Neuronal stem cell (in vitro differentiated cells): ENCODE measurements around the gene TEX19.

Experiments used
- DNase-seq: peaks from one replicate; pipeline ENCODE4 v3.0.0-alpha.2; 2013; ENCODE audit warnings: low spot score
- H2AFZ ChIP-seq: one replicate; pipeline ENCODE4 v1.6.1; 2013; ENCODE audit warnings: mild to moderate bottlenecking, low read length, inconsistent platforms
- H2AK5ac ChIP-seq: 2 replicates; pipeline ENCODE4 v1.6.1; 2013; ENCODE audit warnings: low read depth, mild to moderate bottlenecking, inconsistent platforms, low read length, moderate library complexity, mixed read lengths
- H2BK120ac ChIP-seq: 2 replicates; pipeline ENCODE4 v1.6.1; 2013; ENCODE audit warnings: low read depth, mild to moderate bottlenecking, inconsistent platforms, low read length, moderate library complexity, mixed read lengths
- H2BK12ac ChIP-seq: one replicate; pipeline ENCODE4 v1.6.1; 2013; ENCODE audit warnings: low read length, inconsistent platforms
- H2BK15ac ChIP-seq: 2 replicates; pipeline ENCODE4 v1.6.1; 2013; ENCODE audit warnings: mild to moderate bottlenecking, low read length, inconsistent platforms, mixed read lengths
- H2BK5ac ChIP-seq: one replicate; pipeline ENCODE4 v1.6.1; 2013; ENCODE audit warnings: inconsistent platforms, mild to moderate bottlenecking, low read length, moderate library complexity
- H3K14ac ChIP-seq: one replicate; pipeline ENCODE4 v1.6.1; 2013; ENCODE audit warnings: low read length, inconsistent platforms
- H3K18ac ChIP-seq: 2 replicates; pipeline ENCODE4 v1.6.1; 2013; ENCODE audit warnings: low read length, inconsistent platforms
- H3K23ac ChIP-seq: 2 replicates; pipeline ENCODE4 v1.6.1; 2013; ENCODE audit warnings: low read depth, mild to moderate bottlenecking, mixed read lengths, low read length, inconsistent platforms; ENCODE audit not compliant: poor library complexity
- H3K27ac ChIP-seq: replicated peaks from 3 replicates; pipeline ENCODE4 v1.5.1; 2013; ENCODE audit warnings: low read length, inconsistent platforms
- H3K27me3 ChIP-seq, 3 experiments: 2 replicates each; pipeline ENCODE4 v1.6.1; 2013; ENCODE audit warnings: low read length in 3 of 3, mild to moderate bottlenecking in 2 of 3, inconsistent platforms in 1 of 3, low read depth in 1 of 3, mixed read lengths in 1 of 3, moderate library complexity in 1 of 3; ENCODE audit not compliant: control insufficient read depth in 3 of 3, insufficient read depth in 3 of 3
- H3K36me3 ChIP-seq, 2 donors: replicated peaks in 1 of 2; 2 replicates each; pipeline ENCODE4 v1.6.1; 2013; ENCODE audit warnings: low read length in 2 of 2; ENCODE audit not compliant: control insufficient read depth in 2 of 2, insufficient read depth in 2 of 2
- H3K4ac ChIP-seq: 2 replicates; pipeline ENCODE4 v1.6.1; 2013; ENCODE audit warnings: inconsistent platforms, mild to moderate bottlenecking, low read length, moderate library complexity
- H3K4me1 ChIP-seq, 2 donors: 1 replicate in 1 of 2; 2 replicates in 1 of 2; pipeline ENCODE4 v1.6.1; 2013; ENCODE audit warnings: low read length in 2 of 2, low read depth in 1 of 2; ENCODE audit not compliant: control insufficient read depth in 2 of 2, insufficient read depth in 1 of 2
- H3K4me2 ChIP-seq: one replicate; pipeline ENCODE4 v1.6.1; 2013; ENCODE audit warnings: mild to moderate bottlenecking, low read length, inconsistent platforms; ENCODE audit not compliant: insufficient read depth, poor library complexity, severe bottlenecking
- H3K4me3 ChIP-seq, 2 donors: 2 replicates each; pipeline ENCODE4 v1.5.1; 2013; ENCODE audit warnings: low read length in 2 of 2, mild to moderate bottlenecking in 2 of 2, inconsistent platforms in 1 of 2, moderate library complexity in 1 of 2
- H3K79me1 ChIP-seq: one replicate; pipeline ENCODE4 v1.6.1; 2013; ENCODE audit warnings: low read depth, mild to moderate bottlenecking, inconsistent platforms, low read length, moderate library complexity
- H3K9ac ChIP-seq: one replicate; pipeline ENCODE4 v1.6.1; 2013; ENCODE audit warnings: mild to moderate bottlenecking, low read depth, low read length, inconsistent platforms; ENCODE audit not compliant: poor library complexity
- H3K9me3 ChIP-seq, 2 donors: replicated peaks in 1 of 2; 2 replicates each; pipeline versions ENCODE3 to v1.6.1; 2013; ENCODE audit warnings: low read length in 2 of 2, mild to moderate bottlenecking in 2 of 2, inconsistent platforms in 1 of 2, low read depth in 1 of 2, mixed read lengths in 1 of 2, moderate library complexity in 1 of 2; ENCODE audit not compliant: control insufficient read depth in 2 of 2, insufficient read depth in 1 of 2
- H4K8ac ChIP-seq: one replicate; pipeline ENCODE4 v1.6.1; 2013; ENCODE audit warnings: low read depth, mild to moderate bottlenecking, inconsistent platforms, low read length, moderate library complexity
- H4K91ac ChIP-seq: one replicate; pipeline ENCODE4 v1.6.1; 2013; ENCODE audit warnings: low read length, low read depth, mild to moderate bottlenecking, inconsistent platforms; ENCODE audit not compliant: poor library complexity
- WGBS, 2 donors: extraction: QIAGEN DNeasy Blood & Tissue Kit; methylation state at CpG; one replicate each; pipeline ENCODE4 v1.1.7; 2013; ENCODE audit warnings: missing lambda C conversion rate in 2 of 2, mixed read lengths in 1 of 2; ENCODE audit not compliant: insufficient read length in 2 of 2, insufficient replicate concordance in 1 of 2; ENCODE audit errors: extremely low coverage in 2 of 2; 5-methylcytosine and 5-hydroxymethylcytosine counted together

Gene TEX19

DNA sequence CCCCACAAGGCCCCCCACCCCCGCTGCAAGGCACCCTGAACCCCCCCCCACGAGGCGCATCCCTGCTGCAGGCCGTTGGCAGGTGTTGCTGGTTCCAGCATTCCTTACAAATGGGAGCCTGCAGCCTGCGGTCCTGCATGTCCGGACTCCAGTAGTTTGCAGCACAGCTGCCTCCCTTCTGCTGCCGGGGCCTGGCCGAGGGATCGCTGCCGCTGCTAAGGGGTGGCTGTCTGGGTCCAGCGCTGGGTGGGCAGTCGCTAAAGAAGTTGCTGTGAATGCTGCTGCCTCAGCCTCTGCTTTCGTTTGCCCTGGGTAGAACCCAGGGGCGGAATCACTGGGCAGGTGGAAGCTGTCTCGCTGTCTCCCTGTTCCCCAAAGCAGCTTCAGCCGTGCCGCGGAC, 24.4 kb downstream of the TEX19 start:
- H3K9ac ChIP-seq = no peak overlapping the region
- H3K14ac ChIP-seq = no peak overlapping the region
- no peaks in the 10 kb centered on the region for H3K9me3 ChIP-seq
- H3K18ac ChIP-seq = no peak overlapping the region
- no peak overlapping the region for H2BK120ac ChIP-seq
- H2BK12ac ChIP-seq = peak overlapping the region; percentile 3
- WGBS, 2 donors = no CpG with 5 or more reads among the region's 18 CpGs
- H2BK15ac ChIP-seq = peak overlapping the region; percentile 81
- DNase-seq = no peak
- no peak overlapping the region for H3K4me2 ChIP-seq
- H4K8ac ChIP-seq = no peak overlapping the region
- peaks cover 0 to 2% (median 0%) of the 10 kb centered on the region in 3 experiments for H3K27me3 ChIP-seq
- no peak overlapping the region for H3K27ac ChIP-seq
- H3K4me3 ChIP-seq = no peak overlapping the region
- no peak overlapping the region for H2BK5ac ChIP-seq
- peak overlapping the region; percentile 81 for H2AK5ac ChIP-seq
- H2AFZ ChIP-seq = no peak overlapping the region
- H4K91ac ChIP-seq = no peak overlapping the region
- no peak overlapping the region for H3K4ac ChIP-seq
- no peaks in the 10 kb centered on the region for H3K79me1 ChIP-seq
- H3K36me3 ChIP-seq = no peaks in the 10 kb centered on the region
- peaks cover 14 to 25% of the 10 kb centered on the region in 2 donors for H3K4me1 ChIP-seq
- H3K23ac ChIP-seq = no peak overlapping the region

DNA sequence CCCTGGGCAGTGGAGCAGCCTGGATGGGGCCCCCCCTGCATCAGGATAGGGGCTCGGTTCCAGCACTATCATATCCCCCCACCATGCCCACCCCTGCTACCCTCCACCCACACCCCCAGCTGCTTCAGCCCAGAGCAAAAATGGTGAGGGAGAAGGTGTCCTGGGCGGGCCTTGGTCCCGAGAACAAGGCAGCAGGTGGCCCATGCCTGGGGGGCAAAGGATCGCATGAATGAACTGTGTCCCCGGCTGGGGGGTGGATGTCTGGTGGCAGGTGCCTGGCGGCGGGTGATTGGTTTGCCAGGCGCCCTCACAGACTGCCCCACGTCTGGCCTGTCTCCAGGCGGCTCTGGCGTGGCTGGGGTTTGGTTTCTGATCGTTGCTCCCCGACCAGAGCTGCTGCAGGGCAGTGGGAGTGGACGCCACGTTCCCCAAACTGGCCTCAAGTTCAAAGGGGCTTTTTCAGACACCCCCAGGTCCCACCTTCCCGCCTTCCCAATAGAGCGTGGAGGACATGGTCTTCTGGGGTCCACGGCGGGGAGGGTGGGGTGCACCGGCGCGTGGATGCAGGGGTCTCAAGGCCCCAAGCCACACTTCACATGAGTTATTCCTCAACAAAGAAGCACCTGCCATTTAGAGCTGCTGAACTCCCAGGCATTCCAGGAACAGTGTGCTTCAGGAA, 25.1 kb downstream of the TEX19 start:
- no peak overlapping the region for H3K23ac ChIP-seq
- no peak overlapping the region for H3K4ac ChIP-seq
- no peak overlapping the region for H2BK12ac ChIP-seq
- no peak for DNase-seq
- H3K9ac ChIP-seq = no peak overlapping the region
- no peak overlapping the region for H2AK5ac ChIP-seq
- H3K18ac ChIP-seq = peak overlapping the region; percentile 51
- H2BK15ac ChIP-seq = no peak overlapping the region
- peaks cover 14 to 25% of the 10 kb centered on the region in 2 donors for H3K4me1 ChIP-seq
- no peak overlapping the region for H4K91ac ChIP-seq
- H2BK5ac ChIP-seq = no peak overlapping the region
- H3K27ac ChIP-seq = no peak overlapping the region
- no peaks in the 10 kb centered on the region for H3K9me3 ChIP-seq
- H3K14ac ChIP-seq = no peak overlapping the region
- WGBS, 2 donors = no CpG with 5 or more reads among the region's 22 CpGs
- no peak overlapping the region for H3K4me2 ChIP-seq
- no peak overlapping the region for H3K4me3 ChIP-seq
- H2AFZ ChIP-seq = no peak overlapping the region
- no peaks in the 10 kb centered on the region for H3K36me3 ChIP-seq
- no peaks in the 10 kb centered on the region for H3K79me1 ChIP-seq
- peaks cover 0 to 2% (median 0%) of the 10 kb centered on the region in 3 experiments for H3K27me3 ChIP-seq
- no peak overlapping the region for H2BK120ac ChIP-seq
- no peak overlapping the region for H4K8ac ChIP-seq

DNA sequence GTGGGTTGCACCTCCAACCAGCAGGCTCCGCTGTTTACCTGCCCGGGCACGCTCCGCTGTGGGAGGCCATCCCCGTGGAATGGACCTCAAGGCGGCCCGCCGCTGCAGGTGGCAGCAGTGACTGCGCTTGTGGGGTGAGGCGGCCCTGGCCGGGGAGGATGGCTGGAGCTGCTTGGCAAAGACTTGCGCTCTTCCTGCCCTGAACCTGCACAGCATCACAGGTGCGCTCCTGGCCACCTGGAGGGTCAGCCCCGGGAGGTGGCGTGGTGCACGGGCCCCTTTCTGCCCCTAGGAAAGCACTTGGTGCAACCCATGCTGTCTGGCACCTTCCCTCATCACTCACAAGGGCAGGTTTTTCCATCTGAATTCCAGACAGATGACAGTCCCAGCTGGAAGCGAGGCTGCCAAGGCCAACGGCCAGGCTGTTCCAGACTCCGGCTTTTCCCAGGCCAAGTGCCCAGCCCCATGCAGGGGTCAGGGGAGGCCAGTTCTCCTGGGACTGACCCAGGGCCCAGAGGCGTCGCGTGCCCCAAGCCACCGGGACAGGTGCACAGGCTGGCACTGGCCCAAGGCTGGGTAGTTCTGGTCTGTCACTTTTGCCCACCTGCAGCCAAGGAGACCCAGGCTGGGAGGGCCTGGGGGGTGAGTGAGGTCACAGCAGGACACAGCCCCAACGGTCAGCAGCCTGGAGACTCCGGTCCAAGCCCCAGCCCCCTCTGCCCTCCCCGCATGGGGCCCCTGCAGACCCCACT, 25.9 kb downstream of the TEX19 start:
- no peaks in the 10 kb centered on the region for H3K9me3 ChIP-seq
- no peak for DNase-seq
- H2BK15ac ChIP-seq = no peak overlapping the region
- no CpG with 5 or more reads among the region's 26 CpGs for WGBS, 2 donors
- H2AK5ac ChIP-seq = peak overlapping the region; percentile 81
- H3K18ac ChIP-seq = peak overlapping the region; percentile 89
- H2AFZ ChIP-seq = peak overlapping the region; percentile 68
- no peak overlapping the region for H3K23ac ChIP-seq
- no peak overlapping the region for H3K4me2 ChIP-seq
- no peak overlapping the region for H3K9ac ChIP-seq
- no peak overlapping the region for H3K4ac ChIP-seq
- H4K91ac ChIP-seq = no peak overlapping the region
- H4K8ac ChIP-seq = no peak overlapping the region
- peaks cover 14 to 25% of the 10 kb centered on the region in 2 donors for H3K4me1 ChIP-seq
- H3K36me3 ChIP-seq = no peaks in the 10 kb centered on the region
- H2BK5ac ChIP-seq = peak overlapping the region; percentile 82
- peaks cover 0 to 2% (median 0%) of the 10 kb centered on the region in 3 experiments for H3K27me3 ChIP-seq
- peak overlapping the region; percentile 82 for H3K14ac ChIP-seq
- H2BK12ac ChIP-seq = no peak overlapping the region
- H3K4me3 ChIP-seq = peak overlapping the region in 1 of 2 donors; percentile 29
- no peaks in the 10 kb centered on the region for H3K79me1 ChIP-seq
- no peak overlapping the region for H3K27ac ChIP-seq
- no peak overlapping the region for H2BK120ac ChIP-seq

DNA sequence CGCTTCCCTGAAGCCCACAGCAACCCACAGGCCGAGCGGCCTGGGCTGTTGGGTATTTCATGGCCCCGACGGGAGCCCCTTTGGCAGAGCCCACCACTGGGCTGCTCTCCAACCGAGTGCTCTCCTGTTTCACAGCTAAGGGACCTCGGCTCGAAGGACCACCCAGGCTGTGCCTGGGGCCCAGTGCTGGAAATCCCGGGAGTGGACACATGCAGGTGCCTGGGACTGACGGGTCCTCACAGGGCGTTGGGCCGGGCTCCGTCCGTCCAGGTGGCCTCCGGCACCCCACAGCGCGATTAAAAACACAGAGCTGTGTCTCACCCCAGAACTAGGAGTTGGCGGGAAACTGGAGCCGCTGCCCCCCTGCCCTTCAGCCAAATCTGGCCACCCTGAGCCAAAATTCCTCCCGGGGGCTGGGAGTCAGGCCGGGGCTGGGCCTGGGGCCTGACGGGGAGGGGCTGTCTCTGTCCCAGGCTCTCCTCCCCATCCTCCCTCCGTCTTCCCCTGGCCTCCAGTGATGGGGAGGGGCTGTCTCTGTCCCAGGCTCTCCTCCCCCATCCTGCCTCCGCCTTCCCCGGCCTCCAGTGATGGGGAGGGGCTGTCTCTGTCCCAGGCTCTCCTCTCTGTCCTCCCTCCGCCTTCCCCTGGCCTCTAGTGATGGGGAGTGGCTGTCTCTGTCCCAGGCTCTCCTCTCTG, 26.7 kb downstream of the TEX19 start:
- H3K4me2 ChIP-seq = no peak overlapping the region
- H3K4me1 ChIP-seq = peaks cover 14 to 25% of the 10 kb centered on the region in 2 donors
- H3K18ac ChIP-seq = peak overlapping the region; percentile 89
- H2AFZ ChIP-seq = peak overlapping the region; percentile 68
- H4K8ac ChIP-seq = no peak overlapping the region
- no peak overlapping the region for H2BK120ac ChIP-seq
- H2BK5ac ChIP-seq = peak overlapping the region; percentile 82
- DNase-seq = no peak
- no peaks in the 10 kb centered on the region for H3K9me3 ChIP-seq
- H3K36me3 ChIP-seq = no peaks in the 10 kb centered on the region
- H3K23ac ChIP-seq = no peak overlapping the region
- no peak overlapping the region for H3K4ac ChIP-seq
- no CpG with 5 or more reads among the region's 26 CpGs for WGBS, 2 donors
- H2AK5ac ChIP-seq = peak overlapping the region; percentile 81
- H3K9ac ChIP-seq = no peak overlapping the region
- peaks cover 0 to 2% (median 0%) of the 10 kb centered on the region in 3 experiments for H3K27me3 ChIP-seq
- H3K4me3 ChIP-seq = no peak overlapping the region
- no peak overlapping the region for H2BK12ac ChIP-seq
- H3K79me1 ChIP-seq = no peaks in the 10 kb centered on the region
- no peak overlapping the region for H2BK15ac ChIP-seq
- H3K14ac ChIP-seq = peak overlapping the region; percentile 8
- H3K27ac ChIP-seq = no peak overlapping the region
- H4K91ac ChIP-seq = no peak overlapping the region
